Vagina (tissue), 2 donors: ENCODE measurements around the gene ERBB4.

Source experiments
- CTCF ChIP-seq, 3 experiments: fragments of 450-650 bp in 2 of 3; fragments of 200-600 bp in 1 of 3; sonication (generic) in 1 of 3; IDR thresholded peaks; one replicate each; pipeline ENCODE4 v1.5.1; 2017 to 2019; ENCODE audit warnings: antibody characterized with exemption in 3 of 3, mild to moderate bottlenecking in 2 of 3, moderate library complexity in 2 of 3
- POLR2A ChIP-seq, 2 donors: fragments of 450-650 bp; IDR thresholded peaks; one replicate each; pipeline ENCODE4 v1.6.1; 2017; ENCODE audit warnings: antibody characterized with exemption in 2 of 2, mild to moderate bottlenecking in 2 of 2, moderate library complexity in 2 of 2

- TF ChIP-seq CTCF (IDR thresholded peaks at IDR 0.05) (no peak), POLR2A (IDR thresholded peaks at IDR 0.05) (no peak)
Measured at GRCh38 chr2:212173756-212174510, 364.7 kb downstream of the ERBB4 start.
